Right lobe of liver (tissue), 4 donors: Measurements from ENCODE around the gene KIF2C.

Source experiments
- POLR2A ChIP-seq: fragments of 450-650 bp; IDR thresholded peaks from one replicate; pipeline ENCODE4 v1.6.1; 2017; ENCODE audit warnings: antibody characterized with exemption, mild to moderate bottlenecking
- TF ChIP-seq, protein P1 (sequence below), 4 donors: fragments of 200-600 bp in 3 of 4; fragments of 450-650 bp in 1 of 4; IDR thresholded peaks; one replicate each; pipeline versions ENCODE4 v1.5.1 to v1.8.0; 2016 to 2022; ENCODE audit warnings: antibody characterized with exemption in 4 of 4, mild to moderate bottlenecking in 2 of 4
- donor health status: DM: no; HTN: no; CAD: no.
- donor health status: DM: no; HTN: no; CAD: no.
- donor health status: DM: no; HTN: yes; CAD: no.

DNA sequence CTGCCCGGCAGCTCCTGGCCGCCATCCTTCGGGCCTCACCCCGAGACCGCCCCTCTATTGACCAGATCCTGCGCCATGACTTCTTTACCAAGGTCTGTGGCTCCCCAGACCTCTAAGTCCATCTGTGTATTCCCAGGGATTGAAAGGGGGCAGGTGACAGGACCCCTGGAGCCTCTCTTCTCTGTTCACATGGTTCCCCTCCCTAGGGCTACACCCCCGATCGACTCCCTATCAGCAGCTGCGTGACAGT, 63.4 kb downstream of the KIF2C start:
- TF ChIP-seq, protein P1, sequence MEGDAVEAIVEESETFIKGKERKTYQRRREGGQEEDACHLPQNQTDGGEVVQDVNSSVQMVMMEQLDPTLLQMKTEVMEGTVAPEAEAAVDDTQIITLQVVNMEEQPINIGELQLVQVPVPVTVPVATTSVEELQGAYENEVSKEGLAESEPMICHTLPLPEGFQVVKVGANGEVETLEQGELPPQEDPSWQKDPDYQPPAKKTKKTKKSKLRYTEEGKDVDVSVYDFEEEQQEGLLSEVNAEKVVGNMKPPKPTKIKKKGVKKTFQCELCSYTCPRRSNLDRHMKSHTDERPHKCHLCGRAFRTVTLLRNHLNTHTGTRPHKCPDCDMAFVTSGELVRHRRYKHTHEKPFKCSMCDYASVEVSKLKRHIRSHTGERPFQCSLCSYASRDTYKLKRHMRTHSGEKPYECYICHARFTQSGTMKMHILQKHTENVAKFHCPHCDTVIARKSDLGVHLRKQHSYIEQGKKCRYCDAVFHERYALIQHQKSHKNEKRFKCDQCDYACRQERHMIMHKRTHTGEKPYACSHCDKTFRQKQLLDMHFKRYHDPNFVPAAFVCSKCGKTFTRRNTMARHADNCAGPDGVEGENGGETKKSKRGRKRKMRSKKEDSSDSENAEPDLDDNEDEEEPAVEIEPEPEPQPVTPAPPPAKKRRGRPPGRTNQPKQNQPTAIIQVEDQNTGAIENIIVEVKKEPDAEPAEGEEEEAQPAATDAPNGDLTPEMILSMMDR (IDR thresholded peaks at IDR 0.05): no peak
- TF ChIP-seq POLR2A: no peak
